Measurements from ENCODE around the gene LINC01488. TPM values are rescaled to one million over a fixed set of nuclear protein-coding genes. Genes with fewer than 3 reads are reported as not detected.

The LINC01488 gene
- total RNA-seq, 2 experiments from 2014 or later, result not detected

GRCh38 chr11:69439651-69440464, 41.6 kb upstream of the LINC01488 start:
- H3K27ac Mint-ChIP-seq, result no peak overlapping the region
- H3K27me3 Mint-ChIP-seq (ENCODE audit: low read depth), result peaks cover 4% of the 10 kb centered on the region
- H3K9me3 Mint-ChIP-seq, result no peaks in the 10 kb centered on the region
- H3K4me1 Mint-ChIP-seq (ENCODE audit: low read depth), result peaks cover 11% of the 10 kb centered on the region
- no peaks in the 10 kb centered on the region for H3K36me3 Mint-ChIP-seq (ENCODE audit: low read depth)
- intact Hi-C loops (cut with micrococcal nuclease), result loop anchor here (10.0 kb wide), 1 partner anchor 315 kb away; no protein-coding TSS in a partner anchor
- no peak for DNase-seq
- no peak overlapping the region for H3K4me3 Mint-ChIP-seq
- CTCF ChIA-PET, result no interaction called here

- DNase-seq, result no peak
- H3K27ac Mint-ChIP-seq, result no peak overlapping the region
- peaks cover 11% of the 10 kb centered on the region for H3K4me1 Mint-ChIP-seq (ENCODE audit: low read depth)
- H3K36me3 Mint-ChIP-seq (ENCODE audit: low read depth), result no peaks in the 10 kb centered on the region
- intact Hi-C loops (cut with micrococcal nuclease), result loop anchor here (10.0 kb wide), 1 partner anchor 316 kb away; no protein-coding TSS in a partner anchor
- peaks cover 7% of the 10 kb centered on the region for H3K27me3 Mint-ChIP-seq (ENCODE audit: low read depth)
- H3K4me3 Mint-ChIP-seq, result no peak overlapping the region
- H3K9me3 Mint-ChIP-seq, result no peaks in the 10 kb centered on the region
- CTCF ChIA-PET, result interaction anchor here (0.6 kb wide), 1 partner anchor 66 kb away, joined by 3 read pairs; no protein-coding TSS in a partner anchor
Measured at GRCh38 chr11:69440876-69441275, 40.6 kb upstream of the LINC01488 start.

- CTCF ChIA-PET, result interaction anchor here (0.9 kb wide), 1 partner anchor 200 kb away, joined by 4 read pairs; no protein-coding TSS in a partner anchor
- Mint-ChIP-seq H3K4me1 (ENCODE audit: low read depth) (peaks cover 11% of the 10 kb centered on the region), H3K27me3 (ENCODE audit: low read depth) (peaks cover 7% of the 10 kb centered on the region), H3K9me3 (no peaks in the 10 kb centered on the region), H3K27ac (no peak overlapping the region), H3K4me3 (no peak overlapping the region), H3K36me3 (ENCODE audit: low read depth) (no peaks in the 10 kb centered on the region)
- intact Hi-C loops (cut with micrococcal nuclease), result loop anchor here (2.0 to 10.0 kb wide), 2 partner anchors 201 to 317 kb away; no protein-coding TSS in a partner anchor
- no peak for DNase-seq
Measured at GRCh38 chr11:69442012-69442806, 39.3 kb upstream of the LINC01488 start.

GRCh38 chr11:69442807-69443137, 38.7 kb upstream of the LINC01488 start:
- H3K9me3 Mint-ChIP-seq, result no peaks in the 10 kb centered on the region
- H3K4me3 Mint-ChIP-seq, result no peak overlapping the region
- peaks cover 11% of the 10 kb centered on the region for H3K4me1 Mint-ChIP-seq (ENCODE audit: low read depth)
- H3K27me3 Mint-ChIP-seq (ENCODE audit: low read depth), result peaks cover 7% of the 10 kb centered on the region
- intact Hi-C loops (cut with micrococcal nuclease), result loop anchor here (2.0 to 10.0 kb wide), 2 partner anchors 200 to 318 kb away; no protein-coding TSS in a partner anchor
- CTCF ChIA-PET, result interaction anchor here (0.9 kb wide), 1 partner anchor 200 kb away, joined by 4 read pairs; no protein-coding TSS in a partner anchor
- no peak for DNase-seq
- H3K36me3 Mint-ChIP-seq (ENCODE audit: low read depth), result no peaks in the 10 kb centered on the region
- H3K27ac Mint-ChIP-seq, result no peak overlapping the region

- no peaks in the 10 kb centered on the region for H3K36me3 Mint-ChIP-seq (ENCODE audit: low read depth)
- DNase-seq, result peak; percentile 76
- H3K27ac Mint-ChIP-seq, result no peak overlapping the region
- peaks cover 11% of the 10 kb centered on the region for H3K4me1 Mint-ChIP-seq (ENCODE audit: low read depth)
- H3K27me3 Mint-ChIP-seq (ENCODE audit: low read depth), result peaks cover 7% of the 10 kb centered on the region
- CTCF ChIA-PET, result interaction anchor here (0.9 kb wide), 1 partner anchor 199 kb away, joined by 4 read pairs; no protein-coding TSS in a partner anchor
- intact Hi-C loops (cut with micrococcal nuclease), result loop anchor here (2.0 to 10.0 kb wide), 2 partner anchors 199 to 319 kb away; no protein-coding TSS in a partner anchor
- peak overlapping the region; percentile 53 for H3K4me3 Mint-ChIP-seq
- no peaks in the 10 kb centered on the region for H3K9me3 Mint-ChIP-seq
Measured at GRCh38 chr11:69443138-69443967, 38.1 kb upstream of the LINC01488 start.

GRCh38 chr11:69443968-69444364, 37.5 kb upstream of the LINC01488 start:
- CTCF ChIA-PET, result no interaction called here
- H3K9me3 Mint-ChIP-seq, result no peaks in the 10 kb centered on the region

GRCh38 chr11:69444381-69445130, 36.9 kb upstream of the LINC01488 start:
- no peak for DNase-seq
- intact Hi-C loops (cut with micrococcal nuclease), result loop anchor here (10.0 kb wide), 1 partner anchor 320 kb away; no protein-coding TSS in a partner anchor
- CTCF ChIA-PET, result no interaction called here

More at GRCh38 chr11:69443968-69444364, 37.5 kb upstream of the LINC01488 start:
- Mint-ChIP-seq H3K4me3 (peak overlapping the region; percentile 53), H3K27me3 (ENCODE audit: low read depth) (peaks cover 10% of the 10 kb centered on the region), H3K4me1 (ENCODE audit: low read depth) (peaks cover 11% of the 10 kb centered on the region), H3K36me3 (ENCODE audit: low read depth) (no peaks in the 10 kb centered on the region), H3K27ac (no peak overlapping the region)
- DNase-seq, result no peak
- intact Hi-C loops (cut with micrococcal nuclease), result loop anchor here (2.0 to 10.0 kb wide), 2 partner anchors 199 to 319 kb away; no protein-coding TSS in a partner anchor

GRCh38 chr11:69445131-69445470, 36.4 kb upstream of the LINC01488 start:
- Mint-ChIP-seq H3K9me3 (no peaks in the 10 kb centered on the region), H3K4me1 (ENCODE audit: low read depth) (peaks cover 11% of the 10 kb centered on the region), H3K27me3 (ENCODE audit: low read depth) (peaks cover 13% of the 10 kb centered on the region), H3K4me3 (no peak overlapping the region), H3K27ac (no peak overlapping the region), H3K36me3 (ENCODE audit: low read depth) (no peaks in the 10 kb centered on the region)
- DNase-seq, result no peak
- CTCF ChIA-PET, result no interaction called here
- intact Hi-C loops (cut with micrococcal nuclease), result loop anchor here (10.0 kb wide), 1 partner anchor 320 kb away; no protein-coding TSS in a partner anchor

More at GRCh38 chr11:69444381-69445130, 36.9 kb upstream of the LINC01488 start:
- H3K27ac Mint-ChIP-seq, result no peak overlapping the region
- H3K4me3 Mint-ChIP-seq, result no peak overlapping the region
- H3K36me3 Mint-ChIP-seq (ENCODE audit: low read depth), result no peaks in the 10 kb centered on the region
- H3K27me3 Mint-ChIP-seq (ENCODE audit: low read depth), result peaks cover 10% of the 10 kb centered on the region
- peaks cover 11% of the 10 kb centered on the region for H3K4me1 Mint-ChIP-seq (ENCODE audit: low read depth)
- no peaks in the 10 kb centered on the region for H3K9me3 Mint-ChIP-seq

GRCh38 chr11:69446108-69446507, 35.4 kb upstream of the LINC01488 start:
- Mint-ChIP-seq H3K27me3 (ENCODE audit: low read depth) (peaks cover 20% of the 10 kb centered on the region), H3K4me3 (no peak overlapping the region), H3K36me3 (ENCODE audit: low read depth) (no peaks in the 10 kb centered on the region), H3K4me1 (ENCODE audit: low read depth) (peaks cover 11% of the 10 kb centered on the region), H3K9me3 (no peaks in the 10 kb centered on the region), H3K27ac (no peak overlapping the region)
- intact Hi-C loops (cut with micrococcal nuclease), result loop anchor here (10.0 kb wide), 1 partner anchor 321 kb away; no protein-coding TSS in a partner anchor
- no peak for DNase-seq
- CTCF ChIA-PET, result no interaction called here

- intact Hi-C loops (cut with micrococcal nuclease), result loop anchor here (10.0 kb wide), 1 partner anchor 323 kb away; no protein-coding TSS in a partner anchor
- peaks cover 11% of the 10 kb centered on the region for H3K4me1 Mint-ChIP-seq (ENCODE audit: low read depth)
- H3K9me3 Mint-ChIP-seq, result no peaks in the 10 kb centered on the region
- no peak for DNase-seq
- CTCF ChIA-PET, result no interaction called here
- H3K4me3 Mint-ChIP-seq, result no peak overlapping the region
- no peaks in the 10 kb centered on the region for H3K36me3 Mint-ChIP-seq (ENCODE audit: low read depth)
- H3K27me3 Mint-ChIP-seq (ENCODE audit: low read depth), result peaks cover 26% of the 10 kb centered on the region
- no peak overlapping the region for H3K27ac Mint-ChIP-seq
Measured at GRCh38 chr11:69447786-69448185, 33.7 kb upstream of the LINC01488 start.

Measured in activated naive CD4-positive, alpha-beta T cell treated with anti-CD3 and anti-CD28 coated beads for 36 hours (primary cell).